DND-41 (cell line): ENCODE results near the gene LYZL1.

ENCODE experiments used
- CTCF ChIP-seq: IDR thresholded peaks from 2 replicates; pipeline ENCODE4 v1.5.1; 2012; ENCODE audit warnings: borderline replicate concordance, low read length, moderate library complexity, mild to moderate bottlenecking; ENCODE audit not compliant: poor library complexity, severe bottlenecking; ENCODE audit errors: extremely low read depth
- EZH2 ChIP-seq: IDR thresholded peaks from 3 replicates; pipeline ENCODE4 v1.6.1; 2012; ENCODE audit warnings: borderline replicate concordance, low read depth, mild to moderate bottlenecking, moderate library complexity, low read length, inconsistent platforms; ENCODE audit not compliant: severe bottlenecking

- no peak for TF ChIP-seq CTCF
- no peak for TF ChIP-seq EZH2
Measured at GRCh38 chr10:29249018-29249417, 39.9 kb upstream of the LYZL1 start.
